GM19043 (cell line): ENCODE measurements around the gene PNLIPRP2.

Experiments
- ATAC-seq: cut with Tn5 transposase; IDR thresholded peaks from one replicate; pipeline ENCODE4 v1.9.1; 2021; ENCODE audit warnings: low read depth; ENCODE audit not compliant: unreplicated experiment

Gene PNLIPRP2

DNA sequence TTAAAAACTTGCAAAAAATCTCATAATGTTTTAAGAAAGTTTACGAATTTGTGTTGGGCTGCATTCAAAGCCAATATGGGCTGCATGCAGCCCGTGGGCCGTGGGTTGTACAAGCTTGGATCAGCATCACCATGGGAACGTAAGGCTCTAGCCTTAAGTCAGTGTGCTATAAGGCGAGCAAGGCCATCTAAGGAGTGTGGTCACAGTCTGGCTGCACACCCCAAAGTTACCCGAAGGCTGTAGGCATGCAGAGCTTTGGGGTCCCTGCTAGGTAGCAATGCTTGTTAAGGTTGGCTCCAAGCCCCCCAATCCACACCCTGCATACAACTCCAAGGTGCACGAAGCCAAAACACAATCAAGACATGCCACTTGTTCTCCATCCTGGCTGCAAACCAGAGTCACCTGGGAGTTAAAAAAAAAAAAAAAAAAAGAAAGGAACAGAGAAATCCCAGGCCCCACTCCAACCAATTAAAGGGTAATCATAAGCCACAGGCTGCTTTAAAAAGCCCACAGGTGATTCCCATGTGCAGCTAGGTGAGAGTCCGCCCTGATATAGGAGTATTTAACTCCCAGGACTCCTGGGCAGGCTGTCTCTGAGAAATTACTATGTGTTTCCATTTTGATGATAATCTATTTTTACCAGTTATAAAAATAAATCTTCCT lies 8.5 kb upstream of the PNLIPRP2 start:
- no peak for ATAC-seq

DNA sequence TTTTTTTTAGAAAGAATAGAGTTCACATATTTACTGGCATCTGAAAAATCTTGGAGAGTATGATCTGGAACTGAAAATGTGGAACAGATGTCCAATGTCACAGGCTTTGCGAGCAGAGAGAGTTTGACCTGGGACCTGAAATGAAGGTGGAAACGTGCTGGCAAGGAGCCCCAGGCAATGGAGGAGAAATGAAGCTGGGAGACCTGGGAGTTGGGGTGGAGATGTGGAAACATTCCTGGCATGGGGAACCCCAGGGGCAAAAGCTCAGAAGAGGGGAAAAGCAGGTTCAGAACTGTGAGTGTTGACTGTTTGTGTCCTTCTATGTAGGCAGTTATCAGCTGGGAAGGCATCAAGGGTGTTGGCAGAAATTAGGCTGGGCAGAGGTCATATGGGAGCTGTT lies 7.3 kb upstream of the PNLIPRP2 start:
- no peak for ATAC-seq

DNA sequence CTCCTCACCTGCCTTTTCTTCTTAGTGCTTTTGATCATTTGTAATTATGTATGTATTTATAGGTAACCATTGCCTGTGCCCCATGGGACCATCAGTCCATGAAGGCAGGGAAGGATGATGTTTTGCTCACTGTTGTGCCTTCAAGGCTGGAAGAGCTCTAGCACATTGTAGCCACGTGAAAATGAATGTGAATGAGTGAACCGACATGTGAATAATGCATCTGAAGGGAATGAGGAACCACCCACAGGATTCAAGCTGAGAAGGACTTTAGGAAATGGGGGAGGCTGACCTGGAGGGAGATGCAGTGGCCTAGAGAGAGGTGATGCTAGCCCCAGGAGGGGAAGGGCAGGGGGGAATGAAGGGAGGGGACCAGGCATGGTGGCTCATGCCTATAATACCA lies 6.0 kb upstream of the PNLIPRP2 start:
- no peak for ATAC-seq

DNA sequence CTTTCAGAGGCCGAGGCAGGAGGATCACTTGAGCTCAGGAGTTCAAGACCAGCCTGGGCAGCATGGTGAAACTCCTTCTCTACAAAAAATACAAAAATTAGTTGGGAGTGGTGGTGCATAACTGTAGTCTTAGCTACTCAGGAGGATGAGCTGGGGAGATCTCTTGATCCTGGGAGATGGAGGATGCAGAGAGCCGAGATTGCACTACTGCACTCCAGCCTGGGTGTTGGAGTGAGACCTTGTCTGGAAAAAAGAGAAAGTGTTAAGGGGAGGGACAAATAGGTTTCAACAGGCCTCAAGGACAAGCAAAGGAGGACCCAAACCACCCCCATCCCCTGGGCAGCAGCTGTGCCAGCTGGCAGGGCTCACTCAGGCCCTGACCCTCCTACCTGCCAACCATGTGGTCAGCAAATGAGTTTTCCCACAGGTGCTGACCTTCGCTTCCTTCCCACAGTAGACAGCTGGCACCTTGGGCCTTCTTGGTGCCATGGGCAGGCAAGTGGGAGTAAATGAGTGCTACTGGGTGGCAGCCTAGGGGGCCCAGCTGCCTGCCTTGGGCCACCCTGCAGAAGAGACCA lies 5.5 kb upstream of the PNLIPRP2 start:
- no peak for ATAC-seq

DNA sequence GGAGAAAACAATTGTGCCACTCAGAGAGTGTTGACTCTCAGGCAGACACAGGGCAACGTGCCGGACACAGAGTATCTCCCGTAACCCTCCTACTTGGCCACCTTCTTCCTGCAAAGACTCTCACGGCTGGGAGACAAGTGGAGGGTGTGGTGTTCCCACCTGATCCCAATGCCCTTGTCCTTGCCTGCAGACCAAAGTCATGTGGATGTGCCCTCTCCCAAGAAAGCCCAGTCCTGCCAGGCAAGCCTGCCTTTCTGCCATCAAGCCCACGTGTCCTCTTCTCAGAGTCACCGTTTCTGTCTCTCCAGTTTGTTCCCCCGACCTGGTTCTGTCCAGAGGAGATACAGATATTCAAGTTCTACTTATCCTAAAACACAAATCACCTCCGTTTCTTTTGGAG lies 723 bp downstream of the PNLIPRP2 start:
- no peak for ATAC-seq

DNA sequence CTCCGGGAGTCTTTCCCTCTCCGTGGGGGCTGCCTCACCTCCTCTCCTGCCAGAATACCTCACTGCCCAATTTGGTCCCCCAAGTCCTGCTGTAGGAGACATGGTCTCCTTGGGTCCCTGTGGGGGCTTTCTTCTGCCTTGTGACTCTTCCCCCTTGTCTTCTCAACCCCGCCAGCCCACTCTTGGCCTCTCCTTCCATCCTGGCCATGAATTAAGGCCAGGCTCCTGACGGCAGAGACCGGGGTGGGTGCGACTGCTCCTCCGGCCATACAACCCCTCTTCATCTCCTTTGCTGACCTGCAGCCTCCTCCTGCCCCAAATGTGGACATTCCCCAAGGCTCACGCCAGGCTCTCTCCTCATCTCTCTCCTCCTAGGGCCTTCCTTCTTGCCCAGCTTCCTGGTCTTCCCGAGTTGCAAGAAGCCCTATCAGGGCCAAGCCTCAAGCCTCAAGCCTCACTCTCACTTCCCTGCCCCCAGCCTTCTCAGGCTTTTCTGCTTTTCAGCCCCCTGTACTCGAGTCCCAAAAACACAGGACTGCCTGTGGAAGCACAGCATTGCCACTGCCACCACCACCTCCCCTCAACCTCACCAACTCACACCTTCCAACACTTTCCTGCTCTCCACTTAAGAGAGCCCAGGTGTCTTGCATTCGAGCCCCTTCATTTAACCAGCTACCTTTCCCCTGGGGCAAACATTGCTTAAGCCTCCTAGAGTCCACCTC lies 1.3 kb downstream of the PNLIPRP2 start:
- no peak for ATAC-seq

DNA sequence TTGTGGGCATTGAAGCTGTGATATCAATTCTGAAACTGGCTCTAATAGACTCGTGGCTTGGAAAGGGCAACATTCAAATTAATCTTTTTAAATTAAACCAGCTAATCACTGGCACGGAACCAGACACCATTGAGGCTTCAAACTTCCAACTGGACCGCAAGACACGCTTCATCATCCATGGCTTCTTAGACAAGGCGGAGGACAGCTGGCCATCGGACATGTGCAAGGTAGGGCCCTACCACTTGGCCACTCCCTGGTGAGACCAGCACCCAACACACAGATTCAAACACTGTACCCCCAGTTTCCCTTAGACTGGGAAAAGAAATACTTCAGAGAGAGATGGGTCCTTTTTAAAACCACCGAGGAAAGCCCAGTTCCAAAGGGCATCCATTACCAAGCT lies 5.1 kb downstream of the PNLIPRP2 start:
- ATAC-seq: no peak

DNA sequence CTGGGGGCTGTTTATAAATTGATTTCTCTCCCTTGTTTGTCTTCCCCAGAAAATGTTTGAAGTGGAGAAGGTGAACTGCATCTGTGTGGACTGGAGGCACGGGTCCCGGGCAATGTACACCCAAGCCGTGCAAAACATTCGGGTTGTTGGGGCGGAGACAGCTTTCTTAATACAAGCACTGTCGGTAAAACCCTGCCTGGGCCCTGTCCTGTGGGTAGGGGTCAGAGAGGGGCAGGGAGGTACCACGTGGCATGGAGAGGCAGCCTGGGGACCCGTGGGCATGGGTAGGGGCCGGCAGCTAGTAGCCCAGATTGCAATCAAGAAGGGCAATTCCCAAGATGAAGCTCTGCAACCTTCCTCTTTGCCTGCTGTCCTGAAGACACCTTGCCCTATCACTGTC lies 6.1 kb downstream of the PNLIPRP2 start:
- no peak for ATAC-seq

DNA sequence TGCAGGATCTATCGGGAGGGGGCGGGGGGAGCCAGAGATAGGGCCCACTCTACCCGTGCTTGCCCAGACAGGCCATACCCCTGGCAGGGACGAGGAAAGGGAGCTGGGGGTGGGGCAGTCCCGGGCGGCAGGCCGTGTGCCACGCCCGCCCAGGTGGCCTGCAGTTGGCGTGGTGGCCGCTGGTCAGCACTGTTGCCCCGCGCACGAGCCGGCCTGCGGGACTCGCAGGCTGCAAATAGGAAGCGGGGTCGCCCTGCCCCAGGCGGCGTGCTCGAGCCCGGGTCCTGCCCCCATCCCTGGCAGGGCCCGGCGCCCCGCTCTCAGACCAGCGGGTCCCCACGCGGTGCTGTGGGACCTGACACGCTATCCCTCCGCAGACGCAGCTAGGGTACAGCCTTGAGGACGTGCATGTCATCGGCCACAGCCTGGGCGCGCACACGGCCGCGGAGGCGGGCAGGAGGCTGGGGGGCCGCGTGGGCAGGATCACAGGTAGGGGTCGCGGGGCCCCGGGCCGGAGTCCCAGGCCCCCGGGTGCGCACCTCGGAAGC lies 6.7 kb downstream of the PNLIPRP2 start:
- no peak for ATAC-seq

DNA sequence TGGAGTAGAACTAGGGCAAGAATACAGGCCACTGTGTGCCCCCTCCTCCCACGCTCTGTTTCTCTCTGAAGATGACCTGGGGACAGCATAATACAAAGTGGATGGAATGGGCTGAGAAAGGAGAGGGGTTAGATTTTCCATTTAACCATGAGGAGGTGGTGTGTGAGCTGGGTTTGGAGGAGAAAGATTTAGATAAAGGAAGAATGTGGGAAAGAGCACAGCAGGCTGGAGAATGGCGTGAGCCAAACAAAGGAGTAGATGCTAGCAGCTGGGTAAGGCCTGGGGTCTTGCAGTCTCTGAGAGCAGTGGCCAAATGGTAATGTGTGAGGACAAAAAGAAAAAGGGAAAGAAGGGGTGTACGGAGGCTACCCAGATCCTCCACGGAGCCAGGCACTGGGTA lies 8.6 kb downstream of the PNLIPRP2 start:
- ATAC-seq: no peak

DNA sequence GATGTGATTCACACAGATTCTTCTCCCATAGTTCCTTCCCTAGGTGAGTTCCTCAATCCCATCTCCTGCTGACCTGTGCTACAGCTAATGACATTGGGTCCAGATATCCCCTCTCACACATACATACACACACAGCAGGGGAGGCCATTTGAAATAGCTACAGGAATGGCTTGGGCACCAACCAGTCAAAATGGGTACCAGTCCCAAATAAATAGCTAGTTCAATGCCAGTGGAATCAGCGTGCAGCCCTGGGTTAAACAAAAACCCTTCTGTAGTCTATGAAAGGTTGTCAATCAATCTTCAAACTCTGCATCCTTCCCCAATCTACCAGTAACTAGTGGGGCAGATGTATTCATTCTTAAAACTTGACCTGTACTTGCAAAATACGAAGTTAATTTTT lies 9.3 kb downstream of the PNLIPRP2 start:
- ATAC-seq: no peak

DNA sequence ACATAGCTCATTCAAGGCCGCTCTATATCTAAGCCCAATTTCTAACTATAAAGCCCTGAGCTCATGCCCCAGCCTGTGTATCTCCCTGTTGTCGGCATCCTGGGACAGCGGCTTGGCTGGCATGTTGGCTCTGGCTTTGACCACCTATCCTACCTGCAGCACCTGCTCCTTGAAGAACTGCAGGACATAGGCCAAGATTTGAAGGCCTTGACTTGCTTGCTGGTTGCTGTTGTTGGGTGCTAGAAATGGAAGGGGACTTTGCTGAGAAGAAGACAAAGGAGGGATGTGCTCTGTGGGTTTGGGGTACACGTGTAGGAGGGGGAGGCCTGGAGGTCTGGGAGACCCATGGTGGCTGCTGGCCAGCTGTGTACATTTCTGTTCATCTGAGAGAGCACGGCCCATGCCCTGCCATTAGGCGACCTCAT lies 11.1 kb downstream of the PNLIPRP2 start:
- ATAC-seq: no peak

DNA sequence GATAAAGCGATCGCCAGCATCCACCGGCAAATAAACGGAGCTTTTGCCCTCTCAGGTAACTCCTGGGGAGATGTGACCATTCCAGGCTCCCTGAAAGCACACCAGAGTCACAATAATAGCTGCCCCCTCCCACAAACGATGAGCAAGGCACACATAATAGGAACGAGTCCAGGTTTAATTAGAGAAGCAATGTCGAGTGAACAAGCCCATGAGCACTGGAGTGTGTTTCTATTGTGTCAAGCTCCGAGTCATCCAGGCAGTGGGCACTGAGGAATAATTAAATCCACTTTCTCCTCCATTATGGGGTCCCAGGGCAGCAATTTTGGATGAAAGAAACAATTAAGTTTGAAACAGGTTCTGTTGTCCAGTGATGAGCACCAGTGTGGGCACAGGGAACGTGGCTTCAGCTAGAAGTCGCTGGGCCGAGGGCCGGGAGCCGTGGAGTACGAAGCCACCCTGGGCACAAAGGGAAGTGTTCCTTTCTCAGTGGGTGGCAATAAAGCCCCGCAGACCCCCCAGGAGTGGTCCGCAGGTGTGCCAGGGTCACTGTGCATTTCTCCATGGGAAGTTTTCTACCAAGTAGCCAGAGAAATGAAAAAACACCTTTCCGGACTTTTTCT lies 12.0 kb downstream of the PNLIPRP2 start:
- no peak for ATAC-seq

DNA sequence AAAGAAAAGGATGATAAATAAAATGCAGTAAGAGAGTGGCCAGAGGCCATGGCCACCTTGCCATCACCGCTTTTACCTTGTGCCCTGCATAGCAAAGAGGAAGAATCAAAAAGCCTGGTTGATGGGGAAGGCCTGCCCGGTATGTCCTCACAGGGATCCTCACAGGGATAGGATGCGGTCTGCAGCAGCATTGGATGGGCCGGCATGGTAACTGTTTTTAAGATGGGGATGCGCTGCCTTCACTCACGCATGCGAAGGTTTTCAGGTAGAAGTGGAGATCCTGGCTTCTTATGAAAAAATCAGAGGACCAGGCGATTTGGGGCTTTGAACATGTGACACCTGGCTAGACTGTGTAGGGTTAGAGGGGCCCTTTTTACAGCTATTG lies 12.5 kb downstream of the PNLIPRP2 start:
- ATAC-seq: no peak

DNA sequence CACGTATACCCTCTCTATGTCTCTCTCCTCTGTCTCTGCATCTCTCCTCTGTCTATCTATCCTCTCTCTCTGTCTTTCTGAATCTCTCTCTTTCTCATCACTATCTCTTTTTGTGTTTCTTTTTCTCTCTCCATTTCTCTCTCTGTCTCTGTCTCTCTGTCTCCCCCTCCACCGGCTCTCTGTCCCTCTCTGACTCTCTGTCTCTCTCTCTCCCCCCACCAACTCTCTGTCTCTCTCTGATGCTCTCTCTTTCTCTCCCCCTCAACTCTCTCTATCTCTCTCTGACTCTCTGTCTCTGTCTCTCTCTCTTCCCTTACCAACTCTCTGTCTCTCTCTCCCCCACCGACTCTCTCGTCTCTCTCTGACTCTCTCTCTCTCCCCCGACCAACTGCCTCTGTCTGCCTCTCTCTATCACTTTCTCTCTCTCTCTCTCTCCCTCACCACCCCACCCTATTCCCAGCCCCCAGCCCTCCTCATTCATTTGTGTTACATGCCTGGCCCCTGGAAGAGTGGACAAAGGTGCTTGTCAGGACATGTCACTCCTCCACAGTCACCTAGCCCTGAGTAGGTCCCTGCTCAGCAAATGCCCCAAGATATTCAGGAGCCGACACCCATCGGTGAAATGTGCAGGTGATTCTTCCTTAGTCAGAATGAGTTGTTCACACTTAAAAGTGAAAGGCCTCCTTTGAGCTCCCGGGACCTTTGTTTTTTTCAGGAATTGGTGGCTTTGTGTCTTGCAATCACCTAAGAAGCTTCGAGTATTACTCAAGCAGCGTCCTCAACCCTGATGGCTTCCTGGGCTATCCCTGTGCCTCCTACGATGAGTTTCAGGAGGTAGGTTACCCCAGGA lies 13.6 kb downstream of the PNLIPRP2 start:
- ATAC-seq: no peak

DNA sequence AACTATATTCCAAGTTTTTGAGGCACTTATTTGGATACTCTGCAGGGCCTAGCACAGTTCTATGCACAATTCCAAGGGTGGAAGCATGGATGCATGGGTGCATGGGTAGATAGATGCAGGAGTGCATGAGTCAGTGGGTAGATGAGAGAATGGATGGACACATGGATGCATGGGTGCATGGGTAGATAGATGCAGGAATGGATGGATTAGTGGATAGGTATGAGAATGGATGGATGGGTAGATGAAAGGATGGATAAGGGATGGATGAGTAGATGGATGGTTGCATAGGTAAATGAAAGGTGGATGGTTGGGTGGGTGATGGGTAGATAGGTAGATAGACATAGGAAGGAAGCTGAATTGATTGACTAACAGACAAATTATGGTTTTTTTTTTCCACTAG lies 15.6 kb downstream of the PNLIPRP2 start:
- ATAC-seq: no peak

DNA sequence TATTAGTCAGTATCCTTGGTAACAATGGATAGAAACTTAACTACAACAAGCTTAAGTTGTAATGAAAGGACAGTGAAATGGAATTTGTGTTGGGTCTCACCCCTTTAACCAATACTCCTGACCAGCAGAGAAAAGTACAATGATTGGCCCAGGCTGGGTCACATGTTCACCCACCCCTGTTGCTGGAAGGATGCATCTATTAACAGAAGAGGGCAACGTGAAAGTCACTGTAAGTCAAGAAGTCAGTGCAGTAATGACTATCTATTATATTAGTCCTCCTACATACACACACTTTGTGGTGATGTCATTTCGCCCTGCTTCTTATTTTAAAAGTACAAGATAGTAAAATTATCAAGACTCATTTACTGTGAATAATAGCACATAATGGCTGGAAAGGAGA lies 16.2 kb downstream of the PNLIPRP2 start:
- ATAC-seq: no peak

DNA sequence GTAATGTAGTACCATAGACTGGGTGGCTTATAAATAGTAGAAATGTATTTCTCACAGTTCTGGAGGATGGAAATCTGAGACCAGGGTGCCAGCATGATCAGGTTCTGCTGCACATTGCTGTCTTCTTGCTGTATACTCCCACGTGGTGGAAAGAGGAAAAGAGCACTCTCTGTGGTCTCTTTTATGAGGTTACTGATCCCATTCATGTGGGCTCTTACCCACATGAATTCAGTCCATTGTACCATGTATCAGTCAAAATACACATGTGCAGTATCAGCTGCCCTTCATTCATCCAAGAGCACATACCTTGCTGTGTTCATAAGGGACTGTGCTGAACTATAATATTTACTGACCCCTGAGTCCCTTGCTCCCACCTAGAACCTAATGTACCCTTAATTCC lies 17.1 kb downstream of the PNLIPRP2 start:
- no peak for ATAC-seq

DNA sequence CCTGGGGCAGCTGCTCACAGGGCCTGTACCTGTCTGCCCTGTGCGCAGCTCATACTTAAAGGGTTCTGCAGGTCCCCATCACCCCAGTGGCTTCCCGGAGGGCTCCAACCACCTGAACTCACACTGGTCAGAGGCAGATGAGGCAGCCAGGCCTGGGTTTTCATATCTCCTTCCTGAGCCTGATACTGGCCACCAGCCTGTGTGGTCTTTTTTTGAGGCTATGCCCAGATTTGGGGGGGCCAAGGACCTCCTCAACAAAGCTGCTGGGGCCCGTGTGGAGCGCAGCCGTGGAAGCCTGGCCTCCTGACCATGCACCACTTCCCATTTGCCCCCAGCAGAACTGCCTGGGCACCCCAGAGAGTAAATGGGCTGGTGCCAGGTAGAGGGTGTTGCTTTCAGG lies 25.7 kb downstream of the PNLIPRP2 start:
- no peak for ATAC-seq

DNA sequence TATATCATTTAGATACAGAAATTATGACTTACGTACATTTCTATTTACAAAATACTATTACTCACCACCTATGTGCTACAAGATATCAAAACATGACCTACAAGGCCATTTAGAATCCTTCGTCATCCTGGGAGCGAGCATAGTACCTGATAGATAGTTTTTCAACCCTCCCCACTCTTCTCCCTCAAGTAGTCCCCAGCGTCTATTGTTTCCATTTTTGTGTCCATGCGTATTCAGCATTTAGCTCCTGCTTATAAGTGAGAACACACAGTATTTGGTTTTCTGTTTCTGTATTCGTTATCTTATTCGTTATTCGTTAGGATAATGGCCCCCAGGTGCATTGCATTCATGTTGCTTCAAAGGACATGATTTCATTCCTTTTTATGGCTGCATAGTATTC lies 28.1 kb downstream of the PNLIPRP2 start:
- ATAC-seq: no peak

DNA sequence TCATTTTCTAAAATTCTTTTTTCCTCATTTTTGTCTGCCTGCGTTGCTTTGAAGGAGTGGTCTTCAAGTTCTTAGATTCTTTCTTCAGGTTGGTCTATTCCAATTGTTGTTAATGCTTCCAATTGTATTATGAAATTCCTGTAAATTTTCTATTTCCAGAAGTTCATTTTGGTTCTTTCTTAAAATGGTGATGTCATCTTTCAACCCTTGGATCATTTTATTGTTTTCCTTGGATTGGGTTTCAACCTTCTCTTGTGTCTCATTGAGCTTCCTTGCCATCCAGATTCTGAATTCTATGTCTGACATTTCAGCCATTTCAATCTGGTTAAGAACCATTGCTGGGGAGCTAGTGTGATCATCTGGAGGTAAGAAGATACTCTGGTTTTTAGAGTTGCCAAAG lies 33.1 kb downstream of the PNLIPRP2 start:
- ATAC-seq: no peak
